ENCODE results near the gene GPX7. TPM values are rescaled to one million over a fixed set of nuclear protein-coding genes. Genes with fewer than 3 reads are reported as not detected.

Gene GPX7
- polyA plus RNA-seq, 1 donor = 38.6 TPM

DNA sequence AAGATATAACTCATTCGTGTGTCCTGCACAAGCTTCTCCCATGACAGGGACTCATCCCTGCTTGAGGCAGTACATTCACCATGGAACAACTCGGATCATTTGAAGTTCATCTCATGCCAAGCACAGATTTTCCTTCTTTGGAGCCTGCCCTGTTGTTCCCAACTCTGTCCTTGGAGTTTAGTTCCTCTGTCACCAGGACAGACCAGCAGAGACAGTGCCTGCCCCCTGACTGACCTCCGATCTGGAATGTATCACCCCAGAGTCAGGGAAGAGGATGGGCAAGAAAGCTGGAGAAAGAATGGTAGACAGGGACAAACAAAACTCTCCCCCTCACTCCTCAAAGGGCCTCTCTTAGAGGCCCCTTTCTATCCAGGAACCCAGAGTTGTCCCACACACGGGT, 35.8 kb downstream of the GPX7 start:
- no CpG with 5 or more reads among the region's 4 CpGs for WGBS (ENCODE audit: insufficient coverage, low lambda C conversion rate)
- no peak for DNase-seq
- Histone ChIP-seq H3K9me3 (ENCODE audit: control insufficient read depth, low read depth, low read length) (no peaks in the 10 kb centered on the region), H3K36me3 (ENCODE audit: control insufficient read depth, insufficient read depth, low read length) (no peaks in the 10 kb centered on the region), H3K27me3 (ENCODE audit: control insufficient read depth, insufficient read depth, low read length) (peaks cover 16% of the 10 kb centered on the region), H3K27ac (ENCODE audit: low read length) (no peak overlapping the region), H3K4me3 (ENCODE audit: low read length) (no peak overlapping the region), H3K4me1 (ENCODE audit: control insufficient read depth, insufficient read depth, low read length) (no peaks in the 10 kb centered on the region)

GRCh38 chr1:52640697-52641096, 38.5 kb downstream of the GPX7 start:
- H3K27ac ChIP-seq (ENCODE audit: low read length) = no peak overlapping the region
- WGBS (ENCODE audit: insufficient coverage, low lambda C conversion rate) = no CpG with 5 or more reads among the region's 6 CpGs
- no peak for DNase-seq
- H3K4me3 ChIP-seq (ENCODE audit: low read length) = no peak overlapping the region
- no peaks in the 10 kb centered on the region for H3K36me3 ChIP-seq (ENCODE audit: control insufficient read depth, insufficient read depth, low read length)
- H3K4me1 ChIP-seq (ENCODE audit: control insufficient read depth, insufficient read depth, low read length) = no peaks in the 10 kb centered on the region
- H3K27me3 ChIP-seq (ENCODE audit: control insufficient read depth, insufficient read depth, low read length) = no peaks in the 10 kb centered on the region
- H3K9me3 ChIP-seq (ENCODE audit: control insufficient read depth, low read depth, low read length) = no peaks in the 10 kb centered on the region

DNA sequence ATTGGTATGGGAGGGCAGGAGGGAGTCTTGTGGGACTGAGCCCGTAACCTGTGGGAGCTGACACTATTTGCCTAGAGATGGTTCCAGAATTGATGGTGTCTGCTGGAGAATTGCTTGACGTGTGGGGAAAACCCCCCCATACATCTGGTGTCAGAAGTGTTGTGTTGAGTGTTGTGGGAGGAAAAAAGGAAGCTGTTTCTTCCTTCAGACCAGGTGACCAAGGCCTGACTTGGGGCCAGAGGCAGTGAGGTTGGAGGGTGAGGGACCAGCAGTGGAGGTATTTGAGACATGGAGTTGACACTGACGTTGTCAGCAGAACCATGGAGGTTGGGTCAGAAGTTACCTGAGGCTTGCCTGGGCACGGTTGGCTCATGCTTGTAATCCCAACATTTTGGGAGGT, 39.1 kb downstream of the GPX7 start:
- Histone ChIP-seq H3K27ac (ENCODE audit: low read length) (no peak overlapping the region), H3K36me3 (ENCODE audit: control insufficient read depth, insufficient read depth, low read length) (no peaks in the 10 kb centered on the region), H3K4me1 (ENCODE audit: control insufficient read depth, insufficient read depth, low read length) (no peaks in the 10 kb centered on the region), H3K27me3 (ENCODE audit: control insufficient read depth, insufficient read depth, low read length) (no peaks in the 10 kb centered on the region), H3K4me3 (ENCODE audit: low read length) (no peak overlapping the region), H3K9me3 (ENCODE audit: control insufficient read depth, low read depth, low read length) (no peaks in the 10 kb centered on the region)
- no CpG with 5 or more reads among the region's 4 CpGs for WGBS (ENCODE audit: insufficient coverage, low lambda C conversion rate)
- DNase-seq = no peak

DNA sequence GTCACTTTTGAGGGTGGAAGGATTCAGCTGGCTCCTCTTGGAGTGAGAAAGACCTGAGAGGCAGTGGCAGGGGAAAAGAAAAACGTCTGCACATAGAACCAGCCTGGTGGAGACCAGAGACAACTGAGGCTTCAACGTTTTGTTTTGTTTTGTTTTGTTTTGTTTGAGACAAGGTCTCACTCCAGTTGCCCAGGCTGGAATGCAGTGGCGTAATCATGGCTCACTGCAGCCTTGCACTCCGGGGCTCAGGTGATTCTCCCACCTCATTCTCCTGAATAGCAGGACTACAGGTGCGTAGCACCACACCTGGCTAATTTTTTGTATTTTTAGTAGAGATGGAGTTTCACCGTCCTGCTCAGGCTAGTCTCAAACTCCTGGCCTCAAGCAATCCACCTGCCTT, 43.1 kb downstream of the GPX7 start:
- peaks cover 4% of the 10 kb centered on the region for H3K4me1 ChIP-seq (ENCODE audit: control insufficient read depth, insufficient read depth, low read length)
- no peaks in the 10 kb centered on the region for H3K9me3 ChIP-seq (ENCODE audit: control insufficient read depth, low read depth, low read length)
- H3K36me3 ChIP-seq (ENCODE audit: control insufficient read depth, insufficient read depth, low read length) = no peaks in the 10 kb centered on the region
- no peak for DNase-seq
- no peak overlapping the region for H3K27ac ChIP-seq (ENCODE audit: low read length)
- no peaks in the 10 kb centered on the region for H3K27me3 ChIP-seq (ENCODE audit: control insufficient read depth, insufficient read depth, low read length)
- H3K4me3 ChIP-seq (ENCODE audit: low read length) = no peak overlapping the region
- WGBS (ENCODE audit: insufficient coverage, low lambda C conversion rate) = no CpG with 5 or more reads among the region's 6 CpGs

DNA sequence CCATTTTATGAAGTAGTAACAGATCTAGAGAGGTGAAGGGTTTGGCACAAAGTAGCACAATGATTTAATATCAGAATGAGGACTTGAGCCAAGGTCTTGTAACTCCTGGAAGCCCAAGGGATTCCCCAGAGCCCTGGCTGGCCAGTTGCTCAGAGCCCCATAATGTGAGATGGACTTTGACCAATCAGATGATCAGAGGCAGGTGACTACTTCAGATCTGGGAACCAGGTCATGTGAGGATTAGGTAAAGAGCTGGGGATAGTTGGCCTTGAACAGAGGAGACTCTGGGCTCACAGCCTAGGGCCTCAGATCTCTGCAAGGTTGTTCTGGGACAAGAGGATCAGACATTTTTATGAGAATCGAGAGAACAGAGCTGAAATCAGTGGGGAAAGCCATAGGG, 49.7 kb downstream of the GPX7 start:
- H3K4me1 ChIP-seq (ENCODE audit: control insufficient read depth, insufficient read depth, low read length) = peaks cover 17% of the 10 kb centered on the region
- no peaks in the 10 kb centered on the region for H3K9me3 ChIP-seq (ENCODE audit: control insufficient read depth, low read depth, low read length)
- no peaks in the 10 kb centered on the region for H3K36me3 ChIP-seq (ENCODE audit: control insufficient read depth, insufficient read depth, low read length)
- H3K27me3 ChIP-seq (ENCODE audit: control insufficient read depth, insufficient read depth, low read length) = no peaks in the 10 kb centered on the region
- peak overlapping the region; percentile 47 for H3K27ac ChIP-seq (ENCODE audit: low read length)
- no peak overlapping the region for H3K4me3 ChIP-seq (ENCODE audit: low read length)
- DNase-seq = peak; percentile 92 to 96
- WGBS (ENCODE audit: insufficient coverage, low lambda C conversion rate) = no CpG with 5 or more reads among the region's 1 CpG

DNA sequence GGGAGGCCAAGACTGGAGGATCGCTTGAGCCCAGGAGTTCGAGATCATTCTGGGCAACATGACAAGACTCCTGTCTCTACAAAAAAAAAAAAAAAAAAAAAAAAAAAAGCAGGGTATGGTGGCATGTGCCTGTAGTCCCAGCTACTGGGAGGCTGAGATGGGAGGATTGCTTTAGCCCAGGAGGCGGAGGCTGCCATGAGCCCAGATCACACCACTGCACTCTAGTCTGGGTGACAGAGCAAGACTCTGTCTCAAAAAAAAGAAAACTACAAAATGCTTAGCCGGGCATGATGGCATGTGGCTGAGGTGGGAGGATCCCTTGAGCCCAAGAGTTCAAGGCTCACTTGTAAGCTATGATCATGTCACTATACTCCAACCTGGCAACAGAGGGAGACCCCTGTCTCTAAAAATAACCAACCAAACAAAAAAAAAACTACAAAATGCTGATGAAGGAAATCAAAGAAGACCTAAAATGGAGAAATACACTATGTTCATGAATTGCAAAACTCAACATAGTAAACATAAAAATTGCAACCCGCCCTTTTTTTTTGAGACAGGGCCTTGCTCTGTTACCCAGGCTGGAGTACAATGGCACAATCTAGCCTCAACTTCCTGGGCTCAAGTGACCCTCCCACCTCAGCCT, 51.2 kb downstream of the GPX7 start:
- DNase-seq = no peak
- H3K36me3 ChIP-seq (ENCODE audit: control insufficient read depth, insufficient read depth, low read length) = no peaks in the 10 kb centered on the region
- no peaks in the 10 kb centered on the region for H3K9me3 ChIP-seq (ENCODE audit: control insufficient read depth, low read depth, low read length)
- H3K27ac ChIP-seq (ENCODE audit: low read length) = no peak overlapping the region
- H3K27me3 ChIP-seq (ENCODE audit: control insufficient read depth, insufficient read depth, low read length) = no peaks in the 10 kb centered on the region
- WGBS (ENCODE audit: insufficient coverage, low lambda C conversion rate) = 80% methylated on average over 1 of the region's 5 CpGs
- no peak overlapping the region for H3K4me3 ChIP-seq (ENCODE audit: low read length)
- H3K4me1 ChIP-seq (ENCODE audit: control insufficient read depth, insufficient read depth, low read length) = peaks cover 17% of the 10 kb centered on the region

DNA sequence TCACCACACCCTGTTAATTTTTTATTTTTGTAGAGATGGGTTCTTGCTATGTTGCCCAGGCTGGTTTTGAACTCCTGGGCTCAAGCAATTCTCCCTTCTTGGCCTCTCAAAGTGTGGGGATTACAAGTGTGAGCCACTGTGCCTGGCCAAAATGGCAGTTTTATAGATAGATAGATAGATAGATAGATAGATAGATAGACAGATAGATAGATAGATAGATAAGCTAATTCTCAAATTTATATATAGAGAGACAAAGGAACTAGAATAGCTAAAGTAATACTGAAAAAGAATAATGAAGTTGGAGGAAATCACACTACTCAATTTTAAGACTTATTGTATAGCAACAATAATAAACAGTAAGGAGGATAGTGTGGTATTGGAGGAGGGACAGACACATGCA, 51.9 kb downstream of the GPX7 start:
- Histone ChIP-seq H3K27me3 (ENCODE audit: control insufficient read depth, insufficient read depth, low read length) (no peaks in the 10 kb centered on the region), H3K27ac (ENCODE audit: low read length) (no peak overlapping the region), H3K36me3 (ENCODE audit: control insufficient read depth, insufficient read depth, low read length) (no peaks in the 10 kb centered on the region), H3K9me3 (ENCODE audit: control insufficient read depth, low read depth, low read length) (no peaks in the 10 kb centered on the region), H3K4me3 (ENCODE audit: low read length) (no peak overlapping the region), H3K4me1 (ENCODE audit: control insufficient read depth, insufficient read depth, low read length) (peaks cover 17% of the 10 kb centered on the region)
- no peak for DNase-seq

GRCh38 chr1:52657702-52658101, 55.5 kb downstream of the GPX7 start:
- DNase-seq = no peak
- Histone ChIP-seq H3K4me1 (ENCODE audit: control insufficient read depth, insufficient read depth, low read length) (peaks cover 5% of the 10 kb centered on the region), H3K27ac (ENCODE audit: low read length) (no peak overlapping the region), H3K36me3 (ENCODE audit: control insufficient read depth, insufficient read depth, low read length) (no peaks in the 10 kb centered on the region), H3K4me3 (ENCODE audit: low read length) (no peak overlapping the region), H3K9me3 (ENCODE audit: control insufficient read depth, low read depth, low read length) (no peaks in the 10 kb centered on the region), H3K27me3 (ENCODE audit: control insufficient read depth, insufficient read depth, low read length) (no peaks in the 10 kb centered on the region)
- WGBS (ENCODE audit: insufficient coverage, low lambda C conversion rate) = no CpG with 5 or more reads among the region's 3 CpGs

Other genes with a start within 250 kb of the GPX7 start
- 24.2 TPM for gene CC2D1B, start 236.2 kb upstream of the GPX7 start, polyA plus RNA-seq
- 4.2 TPM for gene ORC1, start 197.9 kb upstream of the GPX7 start, polyA plus RNA-seq
- gene PRPF38A, start 197.8 kb upstream of the GPX7 start, polyA plus RNA-seq = 51.0 TPM
- 68.7 TPM for gene TUT4, start 49.3 kb upstream of the GPX7 start, polyA plus RNA-seq
- 0.58 TPM for gene SHISAL2A, start 30.8 kb downstream of the GPX7 start, polyA plus RNA-seq
- 19.9 TPM for gene COA7, start 96.0 kb downstream of the GPX7 start, polyA plus RNA-seq
- 13.1 TPM for gene ZYG11B, start 124.1 kb downstream of the GPX7 start, polyA plus RNA-seq
- 0.25 TPM for gene ZYG11A, start 240.4 kb downstream of the GPX7 start, polyA plus RNA-seq